ENCODE data around the gene ABCD3.
A peak's percentile ranks its signal among the peaks of the same experiment; 100 is the strongest.

Gene ABCD3

DNA sequence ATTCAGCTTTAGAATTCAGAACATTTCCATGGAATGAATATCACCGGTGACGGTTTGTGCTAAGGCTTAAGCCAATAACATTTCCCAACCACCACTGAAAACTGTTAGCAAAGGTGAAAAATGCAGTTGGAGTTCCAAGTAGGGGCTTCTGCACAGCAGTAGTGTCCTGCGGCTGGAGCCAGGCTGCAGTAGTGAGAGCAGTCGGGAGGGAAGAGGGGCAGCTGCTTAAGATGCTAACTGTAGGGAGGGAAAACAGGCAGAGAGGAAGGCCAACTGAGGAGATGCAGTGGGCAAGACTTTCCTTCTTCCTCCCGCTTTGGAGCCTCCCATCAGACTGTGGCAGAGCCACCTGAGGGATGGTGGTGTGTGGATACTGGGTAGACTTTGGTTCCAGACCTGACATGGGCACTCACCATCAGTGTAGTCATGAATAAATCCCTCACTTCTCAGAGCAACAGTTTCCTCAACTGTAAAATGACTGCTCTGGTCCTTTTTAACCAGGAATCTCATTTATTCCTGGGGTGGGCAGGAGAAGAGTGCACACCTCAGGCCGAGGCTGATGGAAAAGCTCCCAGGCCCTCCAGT, 120.1 kb downstream of the ABCD3 start:
- Histone ChIP-seq H2AFZ (ENCODE audit: low read length) (no peak overlapping the region), H3K4me2 (ENCODE audit: low read depth, low read length) (no peak overlapping the region), H3K4me3 (ENCODE audit: low read length) (no peak overlapping the region), H3F3A (ENCODE audit: insufficient read depth, low read length) (no peaks in the 10 kb centered on the region), H4K20me1 (ENCODE audit: insufficient read depth, low read length) (no peaks in the 10 kb centered on the region), H3K9me3 (replicated peaks; ENCODE audit: insufficient read depth, low read length) (no peaks in the 10 kb centered on the region), H3K9me2 (replicated peaks; ENCODE audit: insufficient read depth, low read length) (no peaks in the 10 kb centered on the region), H3K79me2 (ENCODE audit: low read length) (no peaks in the 10 kb centered on the region), H3K27me3 (replicated peaks; ENCODE audit: insufficient read depth, low read length) (no peaks in the 10 kb centered on the region), H3K27ac (ENCODE audit: low read length) (no peak overlapping the region), H3K9ac (ENCODE audit: low read length) (no peak overlapping the region), H3K36me3 (replicated peaks; ENCODE audit: insufficient read depth, low read length) (no peaks in the 10 kb centered on the region), H3K4me1 (ENCODE audit: low read length) (no peaks in the 10 kb centered on the region)
- TF ChIP-seq EZH2phosphoT487 (IDR thresholded peaks at IDR 0.05; ENCODE audit: low read length): no peak
- TF ChIP-seq EZH2 (optimal IDR thresholded peaks at IDR 0.05; ENCODE audit: low read depth, low read length): no peak
- TF ChIP-seq, protein P1, sequence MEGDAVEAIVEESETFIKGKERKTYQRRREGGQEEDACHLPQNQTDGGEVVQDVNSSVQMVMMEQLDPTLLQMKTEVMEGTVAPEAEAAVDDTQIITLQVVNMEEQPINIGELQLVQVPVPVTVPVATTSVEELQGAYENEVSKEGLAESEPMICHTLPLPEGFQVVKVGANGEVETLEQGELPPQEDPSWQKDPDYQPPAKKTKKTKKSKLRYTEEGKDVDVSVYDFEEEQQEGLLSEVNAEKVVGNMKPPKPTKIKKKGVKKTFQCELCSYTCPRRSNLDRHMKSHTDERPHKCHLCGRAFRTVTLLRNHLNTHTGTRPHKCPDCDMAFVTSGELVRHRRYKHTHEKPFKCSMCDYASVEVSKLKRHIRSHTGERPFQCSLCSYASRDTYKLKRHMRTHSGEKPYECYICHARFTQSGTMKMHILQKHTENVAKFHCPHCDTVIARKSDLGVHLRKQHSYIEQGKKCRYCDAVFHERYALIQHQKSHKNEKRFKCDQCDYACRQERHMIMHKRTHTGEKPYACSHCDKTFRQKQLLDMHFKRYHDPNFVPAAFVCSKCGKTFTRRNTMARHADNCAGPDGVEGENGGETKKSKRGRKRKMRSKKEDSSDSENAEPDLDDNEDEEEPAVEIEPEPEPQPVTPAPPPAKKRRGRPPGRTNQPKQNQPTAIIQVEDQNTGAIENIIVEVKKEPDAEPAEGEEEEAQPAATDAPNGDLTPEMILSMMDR (IDR thresholded peaks at IDR 0.05; ENCODE audit: low read length): no peak
- DNase-seq: no peak

DNA sequence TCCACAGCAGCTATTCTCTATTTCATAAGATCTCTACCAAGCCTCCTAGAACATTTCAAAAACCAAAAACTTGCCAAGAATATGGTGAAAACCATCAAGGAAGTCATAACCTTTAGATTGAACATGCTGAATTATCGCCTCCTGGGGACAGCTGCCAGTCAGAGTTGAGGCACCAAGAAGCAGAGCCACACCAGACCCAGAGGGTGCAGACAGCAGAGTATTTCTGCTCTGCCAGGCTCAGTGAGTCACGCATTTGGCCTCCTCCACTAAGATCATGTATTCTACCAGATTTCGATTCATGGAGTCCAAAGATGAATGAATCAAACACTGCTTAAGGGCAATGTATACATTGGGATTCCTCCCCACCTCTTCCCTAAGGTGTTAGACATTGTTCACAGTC, 121.3 kb downstream of the ABCD3 start:
- no peak overlapping the region for H3K4me3 ChIP-seq (ENCODE audit: low read length)
- H3K79me2 ChIP-seq (ENCODE audit: low read length): no peaks in the 10 kb centered on the region
- H3F3A ChIP-seq (ENCODE audit: insufficient read depth, low read length): no peaks in the 10 kb centered on the region
- no peaks in the 10 kb centered on the region for H3K9me3 ChIP-seq (replicated peaks; ENCODE audit: insufficient read depth, low read length)
- no peak overlapping the region for H3K9ac ChIP-seq (ENCODE audit: low read length)
- DNase-seq: no peak
- no peak overlapping the region for H3K27ac ChIP-seq (ENCODE audit: low read length)
- H3K27me3 ChIP-seq (replicated peaks; ENCODE audit: insufficient read depth, low read length): no peaks in the 10 kb centered on the region
- no peak overlapping the region for H3K4me2 ChIP-seq (ENCODE audit: low read depth, low read length)
- H3K9me2 ChIP-seq (replicated peaks; ENCODE audit: insufficient read depth, low read length): no peaks in the 10 kb centered on the region
- H2AFZ ChIP-seq (ENCODE audit: low read length): no peak overlapping the region
- no peaks in the 10 kb centered on the region for H3K36me3 ChIP-seq (replicated peaks; ENCODE audit: insufficient read depth, low read length)
- H4K20me1 ChIP-seq (ENCODE audit: insufficient read depth, low read length): no peaks in the 10 kb centered on the region
- TF ChIP-seq EZH2phosphoT487 (IDR thresholded peaks at IDR 0.05; ENCODE audit: low read length) (no peak), EZH2 (optimal IDR thresholded peaks at IDR 0.05; ENCODE audit: low read depth, low read length) (no peak)
- TF ChIP-seq, protein P1 (IDR thresholded peaks at IDR 0.05; ENCODE audit: low read length): no peak
- H3K4me1 ChIP-seq (ENCODE audit: low read length): no peaks in the 10 kb centered on the region

DNA sequence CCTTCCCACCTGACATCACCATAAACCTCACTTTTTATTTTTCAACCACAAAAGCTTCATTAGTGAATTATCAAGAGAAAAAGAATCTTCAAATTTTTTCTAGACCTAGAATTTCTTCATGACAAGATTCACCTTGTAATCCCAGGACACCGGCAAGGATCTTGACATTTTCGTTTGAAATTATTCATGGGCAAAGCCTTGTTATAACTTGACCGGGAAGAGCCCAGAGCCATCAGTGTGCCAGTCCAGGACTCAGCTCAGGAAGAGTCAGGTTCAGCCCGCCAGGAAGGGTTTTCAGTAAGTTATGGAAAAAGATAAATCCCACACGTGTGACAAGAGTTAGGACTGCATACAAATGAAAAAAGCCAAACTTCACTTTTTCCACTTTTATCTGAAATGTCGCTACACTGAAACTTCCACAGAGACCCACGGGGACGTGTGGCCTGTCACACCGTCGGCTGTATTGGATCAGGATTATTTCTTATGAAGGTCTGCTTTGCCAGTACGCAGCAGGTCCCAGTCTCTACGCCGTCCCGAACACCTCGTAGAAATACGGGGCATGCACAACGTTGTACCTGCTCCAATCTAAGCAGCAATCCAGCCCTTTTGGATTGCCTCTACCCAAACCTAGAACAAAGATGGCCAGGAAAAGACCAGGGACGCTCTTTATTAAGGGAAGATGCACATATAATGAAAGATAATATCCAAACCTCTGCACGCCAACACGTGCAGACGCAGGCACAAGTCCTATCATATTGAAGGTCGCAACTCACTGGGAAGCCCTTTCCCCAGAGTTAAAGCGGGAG, 122.5 kb downstream of the ABCD3 start:
- H3K36me3 ChIP-seq (replicated peaks; ENCODE audit: insufficient read depth, low read length): no peaks in the 10 kb centered on the region
- H3K79me2 ChIP-seq (ENCODE audit: low read length): no peaks in the 10 kb centered on the region
- H3K9me2 ChIP-seq (replicated peaks; ENCODE audit: insufficient read depth, low read length): no peaks in the 10 kb centered on the region
- H3K4me2 ChIP-seq (ENCODE audit: low read depth, low read length): peak overlapping the region; percentile 52; the same call in 1 of the 2 replicates
- no peaks in the 10 kb centered on the region for H3K27me3 ChIP-seq (replicated peaks; ENCODE audit: insufficient read depth, low read length)
- H3K4me1 ChIP-seq (ENCODE audit: low read length): no peaks in the 10 kb centered on the region
- H4K20me1 ChIP-seq (ENCODE audit: insufficient read depth, low read length): no peaks in the 10 kb centered on the region
- H3K4me3 ChIP-seq (ENCODE audit: low read length): peak overlapping the region; percentile 61
- peak overlapping the region; percentile 42; the same call in 1 of the 2 replicates for H2AFZ ChIP-seq (ENCODE audit: low read length)
- no peak overlapping the region for H3K9ac ChIP-seq (ENCODE audit: low read length)
- no peaks in the 10 kb centered on the region for H3F3A ChIP-seq (ENCODE audit: insufficient read depth, low read length)
- TF ChIP-seq, protein P1 (IDR thresholded peaks at IDR 0.05; ENCODE audit: low read length): no peak
- TF ChIP-seq EZH2 (optimal IDR thresholded peaks at IDR 0.05; ENCODE audit: low read depth, low read length): no peak
- TF ChIP-seq EZH2phosphoT487 (IDR thresholded peaks at IDR 0.05; ENCODE audit: low read length): no peak
- no peak overlapping the region for H3K27ac ChIP-seq (ENCODE audit: low read length)
- no peaks in the 10 kb centered on the region for H3K9me3 ChIP-seq (replicated peaks; ENCODE audit: insufficient read depth, low read length)
- DNase-seq: no peak

Data from MM.1S (cell line).